GM20000 (cell line): ENCODE data around the gene TNNI3K.

ENCODE experiments used
- DNase-seq: peaks from one replicate; pipeline ENCODE4 v3.0.0; 2012; ENCODE audit warnings: low spot score
- CTCF ChIP-seq: IDR thresholded peaks from 2 replicates; pipeline ENCODE4 v1.5.1; 2012; ENCODE audit warnings: mild to moderate bottlenecking, control low read depth; ENCODE audit errors: extremely low read depth, missing control alignments

TNNI3K gene

DNA sequence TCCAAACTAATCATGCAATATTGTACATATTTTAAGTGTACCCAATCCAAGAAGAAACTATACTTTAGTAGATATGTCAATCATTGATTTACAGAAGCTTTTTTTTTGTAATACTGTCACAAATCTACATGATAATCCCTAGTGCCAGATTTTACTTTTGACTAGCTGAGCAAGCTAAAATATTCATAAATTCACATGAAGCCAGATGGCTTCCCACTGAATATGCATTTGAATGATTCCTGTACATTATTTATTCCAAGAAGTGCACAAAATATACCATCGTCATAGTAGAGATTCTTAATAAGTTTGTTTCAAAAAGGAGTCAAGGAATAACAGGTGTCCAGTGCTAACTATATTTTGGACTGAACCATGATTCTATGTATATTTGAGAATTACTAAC, 20.0 kb upstream of the TNNI3K start:
- no peak for DNase-seq
- TF ChIP-seq CTCF: no peak

DNA sequence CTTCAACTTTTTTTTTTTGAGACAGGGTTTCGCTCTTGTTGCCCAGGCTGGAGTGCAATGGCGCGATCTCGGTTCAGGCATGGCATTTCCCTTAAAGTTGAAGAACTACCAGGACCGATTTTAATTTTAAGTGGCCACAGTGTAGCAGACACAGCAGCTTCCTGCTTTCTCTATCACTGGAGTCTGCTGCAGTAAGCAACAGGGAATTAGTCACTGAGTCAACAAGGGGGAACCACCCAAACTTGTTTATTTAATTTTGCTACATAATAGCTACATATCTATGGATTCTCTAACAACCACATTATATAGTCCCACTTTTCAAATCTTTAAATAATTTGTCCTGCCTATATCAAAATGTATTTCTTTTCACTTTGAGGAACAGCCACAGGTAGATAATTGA, 12.5 kb upstream of the TNNI3K start:
- TF ChIP-seq CTCF: no peak
- DNase-seq: no peak

GRCh38 chr1:74223453-74223852, 11.7 kb upstream of the TNNI3K start:
- no peak for DNase-seq
- TF ChIP-seq CTCF: no peak

- no peak for DNase-seq
- no peak for TF ChIP-seq CTCF
These were observed 1.3 kb downstream of the TNNI3K start for GRCh38 chr1:74236440-74236839.

GRCh38 chr1:74237035-74237434, 1.8 kb downstream of the TNNI3K start:
- DNase-seq: no peak
- no peak for TF ChIP-seq CTCF

GRCh38 chr1:74237787-74238186, 2.6 kb downstream of the TNNI3K start:
- no peak for DNase-seq
- TF ChIP-seq CTCF: no peak

GRCh38 chr1:74245168-74245772, 10.1 kb downstream of the TNNI3K start:
- DNase-seq: no peak

More at GRCh38 chr1:74245168-74245772, 10.1 kb downstream of the TNNI3K start:
- TF ChIP-seq CTCF: no peak
